Activated B cell treated with CpG ODN at 0.5 μM for 24 hours (primary cell): ENCODE results near the gene NOCT. TPM values are rescaled to one million over a fixed set of nuclear protein-coding genes. Genes with fewer than 3 reads are reported as not detected.
A peak's percentile ranks its signal among the peaks of the same experiment; 100 is the strongest.

Experiments
- ATAC-seq: fragments of 200-7000 bp; cut with Tn5 transposase; one replicate; pipeline ENCODE4 v1.10.0; 2021; ENCODE audit warnings: low read depth, mild to moderate bottlenecking, moderate library complexity
- CTCF ChIA-PET: fragments of 350-600 bp; sonication (Branson Sonifier 250); formaldehyde crosslinking; loops from one replicate; lab custom pipeline; 2021; ENCODE audit warnings: antibody characterized with exemption; lab: Charles Lee
- POLR2A ChIA-PET: fragments of 350-600 bp; sonication (Branson Sonifier 250); formaldehyde crosslinking; loops from one replicate; lab custom pipeline; 2021; ENCODE audit warnings: antibody characterized with exemption; lab: Charles Lee
- DNase-seq: peaks from one replicate; pipeline ENCODE4 v3.0.0; 2022
- H3K27ac Mint-ChIP-seq: one replicate; pipeline ENCODE4 v1.8.0; 2020; ENCODE audit warnings: mixed read lengths
- H3K27me3 Mint-ChIP-seq: one replicate; pipeline ENCODE4 v1.8.0; 2021; ENCODE audit warnings: mixed read lengths
- H3K36me3 Mint-ChIP-seq: one replicate; pipeline ENCODE4 v1.8.0; 2021; ENCODE audit warnings: low read depth, mixed read lengths
- H3K4me1 Mint-ChIP-seq: one replicate; pipeline ENCODE4 v1.8.0; 2021; ENCODE audit warnings: mixed read lengths
- H3K4me3 Mint-ChIP-seq: one replicate; pipeline ENCODE4 v1.8.0; 2020; ENCODE audit warnings: mild to moderate bottlenecking, mixed read lengths
- H3K9me3 Mint-ChIP-seq: one replicate; pipeline ENCODE4 v1.8.0; 2020; ENCODE audit warnings: mixed read lengths
- CTCF ChIP-seq: fragments of 200-600 bp; IDR thresholded peaks from one replicate; pipeline ENCODE4 v1.8.0; 2022; ENCODE audit warnings: antibody characterized with exemption, mild to moderate bottlenecking
- intact Hi-C: fragments of 100-400 bp; cut with micrococcal nuclease; formaldehyde crosslinking; loops from one replicate; pipeline ENCODE4 v1.15.1; 2024
- total RNA-seq: library from RNA; stranded (reverse); gene quantifications from 2 replicates; pipeline ENCODE4 v1.2.3, GENCODE V29; 2022

The NOCT gene
- total RNA-seq, 1 donor from 2014 or later, result 9.1 TPM

GRCh38 chr4:139082750-139083606 lies 67.4 kb downstream of the NOCT start:
- no peaks in the 10 kb centered on the region for H3K9me3 Mint-ChIP-seq
- intact Hi-C loops, result loop anchor here (1.0 to 5.0 kb wide), 7 partner anchors 52 to 1069 kb away; partner anchors contain the start of genes ELF2, MAML3, NAA15 and NOCT
- H3K36me3 Mint-ChIP-seq, result peaks cover 26% of the 10 kb centered on the region
- peak; percentile 77 for DNase-seq
- TF ChIP-seq CTCF, result no peak
- POLR2A ChIA-PET, result interaction anchor here (0.5 to 3.2 kb wide), 22 partner anchors 10 to 1660 kb away, joined by 3 to 37 read pairs (median 8); partner anchors contain the start of genes ELF2, NAA15, NDUFC1 and NOCT
- ATAC-seq, result peak; percentile 76
- CTCF ChIA-PET, result interaction anchor here (0.9 to 2.9 kb wide), 3 partner anchors 52 to 215 kb away, joined by 3 to 9 read pairs (median 4); no protein-coding TSS in a partner anchor
- peaks cover 42% of the 10 kb centered on the region for H3K4me1 Mint-ChIP-seq
- no peaks in the 10 kb centered on the region for H3K27me3 Mint-ChIP-seq
- H3K4me3 Mint-ChIP-seq, result peak overlapping the region; percentile 99
- peak overlapping the region; percentile 99 for H3K27ac Mint-ChIP-seq

DNA sequence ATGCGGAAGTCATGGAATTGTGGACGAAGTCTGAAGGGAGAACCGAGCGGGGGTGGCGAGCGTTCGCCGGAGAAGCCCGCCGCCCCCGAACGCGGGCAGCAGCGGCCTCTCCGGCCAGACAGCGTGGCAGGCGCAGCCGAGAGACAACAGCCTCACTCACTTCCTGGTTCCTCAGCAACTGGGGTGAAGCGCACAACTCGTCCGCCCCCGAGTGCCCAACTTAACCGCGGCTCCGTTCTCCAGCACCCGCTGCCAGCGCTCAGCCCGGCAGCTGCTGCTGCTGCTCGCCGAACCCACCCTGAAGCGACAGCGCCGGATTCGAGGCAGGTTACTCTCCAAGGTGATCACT lies 68.0 kb downstream of the NOCT start:
- DNase-seq, result peak; percentile 67
- no peaks in the 10 kb centered on the region for H3K27me3 Mint-ChIP-seq
- ChIA-PET POLR2A (interaction anchor here (0.7 to 3.2 kb wide), 8 partner anchors 53 to 473 kb away, joined by 3 to 37 read pairs (median 10); partner anchors contain the start of genes ELF2, NAA15, NDUFC1 and NOCT), CTCF (interaction anchor here (0.9 to 1.1 kb wide), 2 partner anchors 212 to 214 kb away, joined by 3 to 4 read pairs; no protein-coding TSS in a partner anchor)
- intact Hi-C loops, result loop anchor here (1.0 to 5.0 kb wide), 7 partner anchors 53 to 1069 kb away; partner anchors contain the start of genes ELF2, MAML3, NAA15 and NOCT
- H3K27ac Mint-ChIP-seq, result peak overlapping the region; percentile 99
- peak; percentile 29 for ATAC-seq
- peak overlapping the region; percentile 99 for H3K4me3 Mint-ChIP-seq
- H3K9me3 Mint-ChIP-seq, result no peaks in the 10 kb centered on the region
- peaks cover 39% of the 10 kb centered on the region for H3K4me1 Mint-ChIP-seq
- H3K36me3 Mint-ChIP-seq, result peaks cover 26% of the 10 kb centered on the region
- no peak for TF ChIP-seq CTCF

DNA sequence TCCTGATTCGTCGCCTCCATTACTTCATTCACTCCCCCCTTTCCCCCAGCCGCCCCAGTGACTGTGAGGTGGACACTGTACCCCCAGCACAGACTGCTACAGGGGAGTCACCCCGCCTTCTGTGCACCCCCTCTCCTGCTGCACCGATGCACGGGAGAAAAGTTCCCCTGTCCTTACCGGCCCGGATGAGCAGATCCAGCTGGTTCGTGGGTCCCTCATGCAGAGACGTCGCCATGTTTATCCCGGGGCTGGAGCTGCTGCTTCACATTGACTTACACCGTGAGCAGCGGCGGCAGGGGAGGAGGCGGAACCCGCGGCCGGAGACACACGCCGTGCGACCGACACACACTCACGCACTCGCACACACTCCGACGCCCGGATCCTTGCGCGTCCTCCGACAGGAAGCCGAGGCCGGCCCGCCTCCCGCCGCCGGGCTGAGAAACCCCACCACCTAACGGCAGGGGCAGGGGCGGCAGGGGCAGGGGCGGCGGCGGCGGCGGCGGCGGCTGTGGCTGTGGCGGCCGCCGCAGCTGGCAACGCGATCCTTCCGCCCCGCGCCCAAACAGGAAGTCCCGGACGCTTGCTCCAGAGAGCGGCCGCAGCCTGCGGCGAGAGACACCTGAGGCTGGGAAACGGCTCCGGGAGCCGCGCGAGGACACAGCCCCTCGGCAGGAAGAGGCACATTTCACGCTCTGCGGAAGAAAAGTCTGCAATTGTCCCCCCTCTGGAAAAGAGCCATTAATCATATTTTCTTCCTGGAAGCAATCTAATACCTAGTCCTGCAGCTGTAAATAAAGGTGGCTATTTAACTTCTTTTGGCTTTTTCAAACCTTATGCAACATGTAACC lies 68.6 kb downstream of the NOCT start:
- peak; percentile 79 for DNase-seq
- POLR2A ChIA-PET, result interaction anchor here (0.7 to 3.2 kb wide), 10 partner anchors 8 to 472 kb away, joined by 3 to 37 read pairs (median 8); partner anchors contain the start of genes ELF2, NAA15, NDUFC1 and NOCT
- CTCF ChIA-PET, result interaction anchor here (0.9 to 1.1 kb wide), 4 partner anchors 15 to 214 kb away, joined by 3 to 4 read pairs (median 3); no protein-coding TSS in a partner anchor
- Mint-ChIP-seq H3K27ac (peak overlapping the region; percentile 99), H3K27me3 (no peaks in the 10 kb centered on the region), H3K4me3 (peak overlapping the region; percentile 99), H3K36me3 (peaks cover 26% of the 10 kb centered on the region), H3K4me1 (peaks cover 38% of the 10 kb centered on the region), H3K9me3 (no peaks in the 10 kb centered on the region)
- intact Hi-C loops, result loop anchor here (1.0 to 5.0 kb wide), 8 partner anchors 53 to 1068 kb away; partner anchors contain the start of genes ELF2, MAML3, NAA15 and NOCT
- TF ChIP-seq CTCF, result no peak
- ATAC-seq, result peak; percentile 66

- no peaks in the 10 kb centered on the region for H3K9me3 Mint-ChIP-seq
- DNase-seq, result no peak
- no peak for ATAC-seq
- H3K27ac Mint-ChIP-seq, result peak overlapping the region; percentile 99
- no peak for TF ChIP-seq CTCF
- peaks cover 33% of the 10 kb centered on the region for H3K4me1 Mint-ChIP-seq
- intact Hi-C loops, result loop anchor here (1.0 to 5.0 kb wide), 2 partner anchors 211 to 1068 kb away; partner anchors contain the start of gene MAML3
- H3K27me3 Mint-ChIP-seq, result no peaks in the 10 kb centered on the region
- peaks cover 26% of the 10 kb centered on the region for H3K36me3 Mint-ChIP-seq
- H3K4me3 Mint-ChIP-seq, result peak overlapping the region; percentile 99
- POLR2A ChIA-PET, result interaction anchor here (1.3 to 3.2 kb wide), 5 partner anchors 9 to 368 kb away, joined by 8 to 37 read pairs (median 11); partner anchors contain the start of genes ELF2 and NOCT
- CTCF ChIA-PET, result interaction anchor here (0.9 to 2.6 kb wide), 3 partner anchors 14 to 58 kb away, joined by 3 to 12 read pairs (median 3); no protein-coding TSS in a partner anchor
These were observed 69.2 kb downstream of the NOCT start for GRCh38 chr4:139084804-139085093.
